GM18498 (cell line): ENCODE measurements around the gene TMUB2.

Source experiments
- ATAC-seq: cut with Tn5 transposase; IDR thresholded peaks from one replicate; pipeline ENCODE4 v1.9.1; 2021; ENCODE audit warnings: mild to moderate bottlenecking, moderate library complexity; ENCODE audit not compliant: unreplicated experiment

Gene TMUB2

DNA sequence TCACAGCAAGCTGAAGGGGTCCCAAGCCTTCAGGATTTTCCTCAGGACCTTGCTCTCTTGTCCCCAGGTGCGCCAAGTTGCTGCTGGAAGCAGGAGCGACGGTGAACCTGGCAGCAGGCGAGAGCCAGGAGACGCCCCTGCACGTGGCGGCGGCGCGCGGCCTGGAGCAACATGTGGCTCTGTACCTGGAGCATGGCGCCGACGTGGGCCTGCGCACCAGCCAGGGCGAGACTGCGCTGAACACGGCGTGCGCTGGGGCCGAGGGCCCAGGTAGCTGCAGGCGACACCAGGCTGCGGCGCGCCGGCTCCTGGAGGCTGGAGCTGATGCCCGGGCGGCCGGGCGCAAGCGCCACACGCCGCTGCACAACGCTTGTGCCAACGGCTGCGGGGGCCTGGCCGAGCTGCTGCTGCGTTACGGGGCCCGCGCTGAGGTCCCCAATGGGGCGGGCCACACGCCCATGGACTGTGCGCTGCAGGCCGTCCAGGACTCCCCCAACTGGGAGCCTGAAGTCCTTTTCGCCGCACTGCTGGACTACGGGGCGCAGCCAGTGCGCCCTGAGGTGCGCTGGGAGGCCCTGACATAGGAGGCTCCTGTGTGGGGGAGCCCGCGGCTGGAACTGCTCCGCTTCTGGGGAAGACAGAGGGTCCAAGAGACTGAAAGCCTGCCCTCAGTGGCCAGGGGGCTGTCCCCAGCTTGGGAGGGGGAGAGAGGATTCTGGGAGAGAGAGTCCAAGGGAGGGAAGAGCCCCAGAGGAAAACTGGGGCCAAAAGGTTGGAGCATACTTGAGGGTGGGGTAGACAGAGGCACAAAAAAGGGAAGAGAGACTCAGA, 9.9 kb upstream of the TMUB2 start:
- ATAC-seq, result no peak

GRCh38 chr17:44177640-44178039, 9.1 kb upstream of the TMUB2 start:
- no peak for ATAC-seq

- no peak for ATAC-seq
Observed at GRCh38 chr17:44178133-44178532, 8.6 kb upstream of the TMUB2 start.

DNA sequence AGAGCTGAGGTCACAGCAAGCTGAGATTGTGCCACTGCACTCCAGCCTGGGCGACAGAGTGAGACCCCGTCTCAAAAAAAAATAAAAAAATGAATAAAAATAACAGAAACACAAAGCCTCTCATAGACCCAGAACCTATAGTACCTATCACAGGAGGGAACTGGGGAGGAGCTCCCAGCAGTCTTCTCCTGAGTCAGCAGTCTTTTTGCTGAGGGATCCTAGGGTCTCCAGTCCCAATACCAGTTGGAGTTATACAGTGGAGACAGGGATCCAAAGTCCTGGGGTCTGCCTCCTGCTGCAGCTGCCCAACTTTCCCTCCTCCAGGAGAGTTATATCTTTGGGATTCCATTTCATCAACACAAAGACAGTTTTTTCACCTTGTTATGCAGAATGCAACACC, 3.7 kb upstream of the TMUB2 start:
- ATAC-seq, result no peak

DNA sequence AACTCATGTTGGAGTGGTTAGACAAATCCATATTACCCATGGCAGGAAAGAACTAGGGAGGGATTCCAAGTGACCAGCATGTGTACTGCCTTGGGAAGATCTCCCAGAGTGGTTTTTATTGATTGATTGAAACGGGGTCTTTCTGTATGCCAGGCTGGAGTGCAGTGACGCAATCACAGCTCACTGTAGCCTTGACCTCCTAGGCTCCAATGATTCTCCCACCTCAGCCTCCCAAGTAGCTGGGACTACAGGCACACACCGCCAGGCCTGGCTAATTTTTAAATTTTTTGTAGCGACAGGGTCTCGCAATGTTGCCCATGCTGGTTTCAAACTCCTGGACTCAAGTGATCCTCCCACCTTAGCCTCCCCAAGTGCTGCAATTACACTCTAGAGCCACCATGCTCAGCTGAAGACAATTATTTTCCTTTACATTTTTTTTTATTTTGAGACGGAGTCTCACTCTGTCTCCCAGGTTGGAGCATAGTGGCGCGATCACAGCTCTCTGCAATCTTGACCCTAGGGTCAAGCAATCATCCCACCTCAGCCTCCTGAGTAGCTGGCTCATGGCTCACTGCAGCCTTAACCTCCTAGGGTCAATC, 2.5 kb upstream of the TMUB2 start:
- ATAC-seq, result no peak

GRCh38 chr17:44187131-44187899, 543 bp downstream of the TMUB2 start:
- ATAC-seq, result peak; percentile 51

DNA sequence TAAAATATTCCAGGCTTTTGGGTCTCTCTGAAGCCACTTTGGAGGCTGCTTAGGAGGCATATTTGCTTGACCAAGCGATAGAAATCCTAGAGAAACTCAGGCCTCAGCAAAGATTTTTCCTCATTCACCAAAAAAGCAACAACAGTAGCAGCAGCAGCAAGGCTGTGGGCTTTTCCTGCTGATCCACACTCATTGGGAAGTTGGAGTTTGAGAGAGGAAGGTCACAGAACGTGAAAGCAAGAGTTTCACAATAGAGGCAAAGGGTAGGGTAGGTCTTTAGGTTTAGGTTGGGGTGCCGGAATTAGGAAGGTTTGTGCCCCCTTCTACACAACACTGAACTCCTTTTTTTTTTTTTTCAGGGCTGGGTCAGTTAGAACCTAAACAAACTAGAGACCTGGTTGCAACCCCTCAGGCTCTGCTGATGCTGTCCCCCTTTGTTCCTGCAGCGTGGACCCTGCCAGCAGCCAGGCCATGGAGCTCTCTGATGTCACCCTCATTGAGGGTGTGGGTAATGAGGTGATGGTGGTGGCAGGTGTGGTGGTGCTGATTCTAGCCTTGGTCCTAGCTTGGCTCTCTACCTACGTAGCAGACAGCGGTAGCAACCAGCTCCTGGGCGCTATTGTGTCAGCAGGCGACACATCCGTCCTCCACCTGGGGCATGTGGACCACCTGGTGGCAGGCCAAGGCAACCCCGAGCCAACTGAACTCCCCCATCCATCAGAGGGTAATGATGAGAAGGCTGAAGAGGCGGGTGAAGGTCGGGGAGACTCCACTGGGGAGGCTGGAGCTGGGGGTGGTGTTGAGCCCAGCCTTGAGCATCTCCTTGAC, 2.0 kb downstream of the TMUB2 start:
- ATAC-seq, result no peak

- ATAC-seq, result no peak
Observed at GRCh38 chr17:44190481-44190880, 3.7 kb downstream of the TMUB2 start.

DNA sequence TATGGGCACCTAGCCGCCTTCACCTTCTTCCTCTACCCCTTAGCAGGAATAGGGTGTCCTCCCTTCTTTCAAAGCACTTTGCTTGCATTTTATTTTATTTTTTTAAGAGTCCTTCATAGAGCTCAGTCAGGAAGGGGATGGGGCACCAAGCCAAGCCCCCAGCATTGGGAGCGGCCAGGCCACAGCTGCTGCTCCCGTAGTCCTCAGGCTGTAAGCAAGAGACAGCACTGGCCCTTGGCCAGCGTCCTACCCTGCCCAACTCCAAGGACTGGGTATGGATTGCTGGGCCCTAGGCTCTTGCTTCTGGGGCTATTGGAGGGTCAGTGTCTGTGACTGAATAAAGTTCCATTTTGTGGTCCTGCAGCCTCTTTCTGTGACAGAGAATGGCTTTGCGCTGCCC, 4.6 kb downstream of the TMUB2 start:
- no peak for ATAC-seq

- no peak for ATAC-seq
Observed at GRCh38 chr17:44191941-44192496, 5.2 kb downstream of the TMUB2 start.

- no peak for ATAC-seq
Observed at GRCh38 chr17:44192750-44193149, 6.0 kb downstream of the TMUB2 start.

DNA sequence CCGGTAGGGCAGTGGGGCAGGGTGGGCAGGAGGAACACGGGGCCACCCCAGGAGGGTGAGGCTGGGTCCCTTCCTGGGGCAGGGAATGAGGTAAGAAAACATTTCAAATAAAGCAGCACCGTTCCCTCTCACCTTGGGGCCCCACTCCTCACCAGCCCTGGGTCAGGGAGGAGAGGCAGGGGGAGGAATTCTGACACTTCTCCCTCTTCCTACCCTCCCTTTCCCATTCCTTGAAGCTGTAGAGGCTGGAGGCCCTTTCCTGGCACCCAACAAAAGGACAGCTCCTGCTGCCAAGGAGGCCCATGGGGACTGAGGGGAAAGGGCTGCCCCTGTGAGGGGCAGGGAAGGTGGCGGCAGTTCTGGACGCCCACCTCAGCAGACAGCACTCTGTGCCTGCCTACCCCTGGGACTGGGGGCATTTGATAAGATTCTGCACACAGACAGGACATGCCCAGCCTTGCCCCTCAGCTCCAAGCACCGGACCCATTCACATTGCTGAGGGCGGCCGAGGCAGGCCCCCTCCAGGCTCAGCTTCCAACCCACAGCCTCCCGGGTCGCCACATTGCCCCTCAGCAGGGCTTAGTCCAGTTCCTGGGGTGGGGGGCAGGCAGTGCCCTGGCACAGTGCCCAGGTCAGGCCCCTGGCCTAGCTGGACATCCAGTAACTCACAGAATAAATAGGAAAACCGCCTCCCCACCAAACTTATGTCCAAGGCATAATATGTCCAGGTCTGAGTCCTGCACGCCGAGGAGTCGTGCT, 6.7 kb downstream of the TMUB2 start:
- no peak for ATAC-seq

DNA sequence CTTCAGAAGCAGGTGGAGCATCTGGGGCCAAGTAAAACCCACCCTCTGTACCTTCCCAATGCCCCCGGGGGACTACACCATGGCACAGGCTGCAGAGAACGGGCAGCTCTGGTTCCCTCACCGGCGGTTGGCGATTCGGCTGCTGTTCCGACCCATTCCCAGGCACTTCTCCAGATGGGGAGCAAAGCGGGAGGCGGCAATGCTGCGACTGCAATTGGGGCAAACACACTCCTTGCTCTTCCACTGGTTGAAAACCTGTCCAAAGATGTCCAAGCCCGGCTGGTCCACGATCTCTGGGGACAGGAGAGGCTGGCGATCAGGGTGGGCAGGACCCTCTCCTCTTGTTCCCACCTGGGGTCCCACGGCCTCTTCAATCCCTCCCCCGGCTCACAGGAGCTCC, 10.3 kb downstream of the TMUB2 start:
- no peak for ATAC-seq

DNA sequence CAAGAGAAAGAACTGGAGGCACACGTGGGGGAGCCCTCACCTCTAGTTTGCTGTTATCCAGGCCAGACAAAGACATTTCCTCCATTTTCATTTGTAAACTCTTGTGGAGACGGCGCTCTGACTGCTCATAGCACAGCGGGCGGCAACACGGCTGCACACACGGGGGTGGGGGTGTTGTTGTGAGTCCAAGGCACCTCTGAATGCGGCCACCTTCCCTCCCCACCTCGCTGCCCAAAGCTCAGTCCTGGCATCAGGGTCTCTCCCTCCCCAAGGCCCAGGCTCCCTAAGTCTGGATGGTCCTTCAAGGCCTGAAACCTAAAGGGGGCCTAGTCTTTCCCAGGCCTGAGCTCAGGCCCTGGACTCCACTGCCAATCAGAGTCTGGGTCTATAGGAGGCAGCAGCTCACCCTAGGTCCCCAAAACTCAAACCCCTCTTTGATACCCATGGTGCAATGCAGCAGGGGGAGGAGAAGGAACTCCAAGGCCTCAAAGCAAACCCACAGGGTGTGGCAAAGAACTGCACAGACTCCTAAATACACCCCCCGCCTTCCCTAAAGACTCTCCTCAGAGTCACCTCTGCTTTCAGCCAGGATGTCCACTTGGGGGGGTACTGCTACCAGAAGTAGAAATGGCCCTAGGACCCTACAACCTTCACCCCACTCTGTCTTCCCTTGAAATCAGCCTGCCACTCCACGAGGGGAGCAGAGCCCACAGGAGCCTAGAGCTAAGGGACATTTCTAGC, 11.4 kb downstream of the TMUB2 start:
- no peak for ATAC-seq

- peak; percentile 31 for ATAC-seq
Observed at GRCh38 chr17:44198721-44199552, 12.2 kb downstream of the TMUB2 start.

- ATAC-seq, result peak; percentile 73
Observed at GRCh38 chr17:44199553-44200477, 13.0 kb downstream of the TMUB2 start, which contains the start of gene ATXN7L3. ATXN7L3 (minus strand) TSS chr17:44199884; CDS start chr17:44198070, 1,814 bp downstream.

GRCh38 chr17:44200478-44201155, 13.8 kb downstream of the TMUB2 start:
- no peak for ATAC-seq
